Right lobe of liver (tissue), 4 donors: ENCODE measurements around the gene TXLNB.
"Not testable (repeated sequence)": the region's sequence is repeated elsewhere in the genome, so short reads cannot be mapped to it uniquely, and the experiment has no call there.

ENCODE experiments used
- CTCF ChIP-seq, 4 donors: fragments of 200-600 bp in 3 of 4; fragments of 450-650 bp in 1 of 4; IDR thresholded peaks; one replicate each; pipeline versions ENCODE4 v1.5.1 to v1.8.0; 2016 to 2022; ENCODE audit warnings: antibody characterized with exemption in 4 of 4, mild to moderate bottlenecking in 2 of 4
- POLR2A ChIP-seq: fragments of 450-650 bp; IDR thresholded peaks from one replicate; pipeline ENCODE4 v1.6.1; 2017; ENCODE audit warnings: antibody characterized with exemption, mild to moderate bottlenecking
- donor health status: DM: no; HTN: no; CAD: no.
- donor health status: DM: no; HTN: no; CAD: no.
- donor health status: DM: no; HTN: yes; CAD: no.

DNA sequence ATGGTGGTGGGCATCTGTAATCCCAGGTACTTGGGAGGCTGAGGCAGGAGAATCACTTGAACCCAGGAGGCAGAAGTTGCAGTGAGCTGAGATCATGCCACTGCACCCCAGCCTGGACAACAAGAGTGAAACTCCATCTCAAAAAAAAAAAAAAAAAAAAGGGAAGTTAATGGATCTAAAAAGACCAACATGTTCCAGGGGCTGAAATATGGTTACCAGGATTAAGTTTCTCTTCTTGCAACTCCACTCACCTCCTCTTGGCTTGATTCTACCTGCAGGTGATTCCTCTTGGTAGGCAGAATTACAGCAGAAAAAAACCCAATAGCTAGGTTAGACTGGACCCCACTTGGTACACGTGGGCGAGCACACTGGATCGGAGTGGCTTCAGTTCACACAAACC lies 63.4 kb downstream of the TXLNB start:
- TF ChIP-seq CTCF (IDR thresholded peaks at IDR 0.05); POLR2A: not testable (repeated sequence)
